SKM-1 treated with dmso at 0.1 percent for 144 hours (cell line): ENCODE data around the gene DHX40.
"Not testable (repeated sequence)": the region's sequence is repeated elsewhere in the genome, so short reads cannot be mapped to it uniquely, and the experiment has no call there.

Experiments
- DNase-seq: peaks from one replicate; lab custom pipeline; 2025; ENCODE audit not compliant: unreplicated experiment; lab: John Stamatoyannopoulos, UW

The DHX40 gene

DNA sequence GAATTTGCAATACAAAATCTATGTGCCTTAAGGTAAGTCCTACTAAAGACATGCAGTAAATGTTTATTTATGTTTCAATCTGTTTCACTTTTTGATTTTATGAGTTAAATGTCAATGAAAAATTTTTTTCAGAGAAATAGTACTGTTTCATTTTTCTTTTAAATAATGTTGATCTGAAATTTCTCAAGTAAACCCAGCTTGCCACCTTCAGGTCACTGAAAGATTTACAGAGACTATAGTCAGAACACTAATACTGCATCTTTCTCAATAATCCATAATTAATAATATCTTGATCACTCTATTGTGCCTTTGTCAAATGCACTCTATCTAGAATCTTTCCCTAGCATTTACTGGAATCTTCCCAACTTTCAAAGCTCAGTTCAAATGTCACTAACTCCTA lies 6.5 kb upstream of the DHX40 start:
- no peak for DNase-seq

DNA sequence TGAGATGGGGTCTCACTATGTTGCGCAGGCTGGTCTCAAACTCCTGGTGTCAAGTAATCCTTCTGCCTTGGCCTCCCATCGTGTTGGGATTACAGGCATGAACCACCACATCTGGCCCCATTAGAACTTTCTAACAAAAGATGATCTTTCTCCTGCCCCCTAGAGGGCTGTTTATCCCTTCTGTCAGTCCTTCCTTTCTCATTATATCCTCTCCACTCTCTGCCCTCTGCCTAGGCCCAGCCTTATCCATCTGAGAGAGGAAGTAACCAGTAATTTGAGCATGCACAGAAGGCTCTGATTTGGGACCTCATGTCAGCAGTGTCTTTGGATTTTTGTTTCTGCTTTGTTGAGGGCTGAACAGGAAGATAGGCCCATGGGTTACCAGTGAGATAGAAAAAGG lies 4.4 kb upstream of the DHX40 start:
- DNase-seq: peak; percentile 90

DNA sequence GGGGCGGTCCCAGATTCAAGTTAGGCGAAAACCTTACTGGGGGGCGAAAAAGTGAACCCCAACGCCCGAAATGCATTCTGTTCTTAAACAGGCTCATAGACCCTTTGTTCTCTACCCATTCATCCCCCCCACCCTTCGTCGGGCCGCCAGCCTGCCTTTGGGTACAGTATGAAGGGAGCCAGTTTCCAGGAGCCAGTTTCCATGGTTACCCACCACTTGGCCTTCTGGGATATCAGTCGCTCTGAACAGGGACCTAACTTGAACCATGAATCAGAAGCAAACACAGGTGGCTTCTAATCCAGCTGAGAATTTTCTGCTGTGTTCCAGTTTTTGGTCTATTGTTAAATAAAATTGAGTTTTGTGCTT lies 532 bp downstream of the DHX40 start:
- peak; percentile 41 for DNase-seq

- not testable (repeated sequence) for DNase-seq
Measured at GRCh38 chr17:59569151-59569550, 3.7 kb downstream of the DHX40 start.

DNA sequence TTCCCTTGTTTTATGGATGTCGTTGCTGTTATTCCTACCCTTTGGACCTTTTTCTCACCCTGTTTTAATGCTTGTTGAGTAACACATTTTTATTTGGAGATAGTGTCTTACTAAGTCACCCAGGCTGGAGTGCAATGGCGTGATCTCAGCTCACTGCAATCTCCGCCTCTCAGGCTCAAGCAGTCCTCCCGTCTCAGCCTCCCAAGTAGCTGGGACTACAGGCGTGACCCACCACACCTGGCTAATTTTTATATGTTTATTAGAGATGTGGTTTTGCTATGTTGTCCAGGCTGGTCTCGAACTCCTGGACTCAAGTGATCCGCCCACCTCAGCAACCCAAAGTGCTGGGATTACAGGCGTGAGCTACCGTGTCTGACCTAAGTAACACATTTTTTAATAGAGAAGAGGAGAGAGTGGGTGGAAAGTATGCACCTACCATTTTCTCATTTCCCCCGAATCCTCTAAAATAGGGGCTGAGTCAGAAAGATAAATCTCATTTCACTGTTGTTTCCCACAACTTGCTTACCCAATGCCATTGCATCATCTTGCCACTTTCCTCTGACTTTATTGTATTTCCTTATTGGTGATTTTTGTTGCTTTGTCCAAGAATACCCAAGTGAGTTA lies 7.0 kb downstream of the DHX40 start:
- DNase-seq: peak; percentile 23

- not testable (repeated sequence) for DNase-seq
Measured at GRCh38 chr17:59584168-59584567, 18.8 kb downstream of the DHX40 start.

DNA sequence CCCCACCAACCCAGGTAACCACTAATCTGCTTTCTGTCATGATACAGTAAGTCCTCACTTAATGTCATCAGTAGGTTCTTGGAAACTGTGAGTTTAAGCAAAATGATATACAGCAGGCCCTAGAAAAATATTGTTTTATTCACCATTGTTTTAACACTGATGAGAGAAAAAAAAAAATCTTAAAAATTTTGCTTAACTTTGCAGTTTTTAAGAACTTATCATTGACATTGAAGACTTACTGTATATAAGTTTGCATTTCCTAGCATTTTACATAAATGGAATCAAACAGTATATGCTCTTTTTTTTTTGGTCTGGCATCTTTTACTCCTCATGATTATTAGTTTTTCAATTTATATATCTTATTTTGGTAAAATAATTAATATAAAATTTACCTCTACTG lies 34.8 kb downstream of the DHX40 start:
- no peak for DNase-seq

DNA sequence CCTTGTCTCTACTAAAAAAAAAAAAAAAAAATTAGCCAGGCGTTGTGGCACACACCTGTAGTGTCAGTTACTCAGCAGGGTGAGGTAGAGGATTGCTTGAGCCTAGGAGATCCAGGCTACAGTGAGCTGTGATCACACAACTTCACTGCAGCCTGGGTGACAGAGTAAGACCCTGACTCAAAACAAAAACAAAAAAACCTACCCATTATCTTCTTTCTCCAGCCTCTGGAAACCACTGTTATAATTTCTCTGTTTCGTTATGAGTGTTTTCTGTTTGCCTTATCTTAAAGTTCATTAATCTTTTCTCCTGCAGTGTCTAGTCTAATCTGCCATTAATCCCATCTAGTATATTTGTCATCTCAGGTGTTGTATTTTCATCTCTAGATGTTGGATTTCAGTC lies 35.7 kb downstream of the DHX40 start:
- DNase-seq: no peak

GRCh38 chr17:59607061-59607460 lies 41.7 kb downstream of the DHX40 start:
- DNase-seq: no peak

GRCh38 chr17:59607817-59608403 lies 42.5 kb downstream of the DHX40 start:
- DNase-seq: peak; percentile 15

DNA sequence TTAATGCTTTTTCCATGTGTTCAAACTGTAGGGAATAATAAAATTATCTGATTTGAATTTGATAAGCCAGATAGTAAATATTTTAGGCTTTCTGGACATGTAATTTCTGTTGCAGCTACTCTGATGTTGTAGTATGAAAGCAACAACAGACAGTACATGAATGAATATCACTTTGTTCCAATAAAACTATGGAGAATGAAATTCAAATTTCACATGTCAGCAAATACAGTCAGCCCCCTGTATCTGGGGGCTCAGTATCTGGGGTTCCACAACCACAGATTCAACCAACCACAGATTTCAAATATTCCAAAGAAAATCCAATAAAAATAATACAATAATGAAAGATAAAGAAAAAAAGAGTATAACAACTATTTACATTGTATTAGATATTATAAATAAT lies 46.1 kb downstream of the DHX40 start:
- DNase-seq: no peak

GRCh38 chr17:59616253-59616920 lies 51.0 kb downstream of the DHX40 start:
- no peak for DNase-seq

- DNase-seq: no peak
Measured at GRCh38 chr17:59617156-59617732, 51.8 kb downstream of the DHX40 start.

DNA sequence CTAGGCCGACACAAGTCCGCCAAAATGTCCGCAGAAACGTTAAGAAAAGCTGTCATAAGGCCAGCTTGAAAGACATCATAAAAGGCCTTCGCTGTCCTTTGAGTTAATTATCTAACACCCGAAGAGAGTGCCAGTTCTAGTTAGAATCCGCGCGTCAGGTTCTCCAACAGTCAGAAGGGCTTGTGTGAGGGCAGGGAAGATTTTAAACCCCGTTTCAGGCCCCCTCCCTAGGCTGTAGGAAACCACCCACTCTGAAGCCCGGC lies 53.6 kb downstream of the DHX40 start:
- no peak for DNase-seq

- DNase-seq: peak; percentile 91
Measured at GRCh38 chr17:59619298-59620063, 54.1 kb downstream of the DHX40 start, which contains the start of gene CLTC. TSS of gene CLTC (plus strand) at chr17:59619895. CDS start at chr17:59620132, 237 bp downstream.

DNA sequence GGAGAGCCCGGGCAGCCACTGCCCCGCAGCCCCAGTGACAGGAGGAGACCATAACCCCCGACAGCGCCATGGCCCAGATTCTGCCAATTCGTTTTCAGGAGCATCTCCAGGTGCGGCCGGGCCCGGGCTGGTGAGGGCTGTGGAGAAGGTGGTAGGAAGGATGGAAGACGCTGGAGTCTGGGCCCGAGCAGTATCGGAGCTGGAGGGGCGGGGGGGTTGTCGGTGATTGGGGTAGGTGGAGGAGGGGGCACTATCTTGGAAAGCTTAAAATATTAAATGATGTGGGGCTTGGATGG lies 54.6 kb downstream of the DHX40 start:
- DNase-seq: no peak

GRCh38 chr17:59620518-59621259 lies 55.3 kb downstream of the DHX40 start:
- DNase-seq: peak; percentile 21

- DNase-seq: no peak
Measured at GRCh38 chr17:59621771-59622170, 56.4 kb downstream of the DHX40 start.

DNA sequence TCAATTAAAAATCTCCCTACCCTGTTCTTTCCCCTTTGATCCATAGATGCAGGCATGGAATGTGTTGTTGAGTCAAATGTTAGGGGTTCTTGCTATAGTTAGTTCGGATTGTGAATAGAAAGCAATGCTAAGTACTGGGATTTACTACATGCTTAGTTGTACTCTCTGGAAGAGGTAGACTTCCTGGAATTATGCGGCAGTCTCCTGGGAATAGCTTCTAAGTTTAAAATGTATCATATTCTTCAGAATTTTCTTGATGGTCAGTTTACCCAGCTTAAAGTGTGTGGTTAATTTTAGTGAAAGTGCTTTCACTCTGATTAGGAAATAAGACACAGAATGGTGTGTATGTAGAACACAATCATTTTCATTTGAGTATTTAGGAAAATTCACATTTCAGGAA lies 57.7 kb downstream of the DHX40 start:
- no peak for DNase-seq

DNA sequence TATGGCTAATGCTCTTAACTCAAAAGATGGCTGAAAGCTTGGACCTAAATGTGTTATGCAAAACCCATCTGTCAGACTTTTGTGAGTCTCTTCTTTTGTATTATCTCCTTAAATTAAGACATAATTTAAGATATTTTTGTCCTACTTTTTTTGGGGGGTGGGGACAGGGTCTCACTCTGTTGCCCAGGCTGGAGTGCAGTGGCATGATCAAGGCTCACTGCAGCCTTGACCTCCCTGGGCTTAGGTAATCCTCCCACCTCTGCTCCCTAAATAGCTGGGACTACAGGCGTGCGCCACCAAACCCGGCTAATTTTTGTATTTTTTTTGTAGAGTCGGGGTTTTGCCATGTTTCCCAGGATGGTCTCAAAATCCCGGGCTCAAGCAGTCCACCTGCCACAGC lies 61.3 kb downstream of the DHX40 start:
- no peak for DNase-seq

DNA sequence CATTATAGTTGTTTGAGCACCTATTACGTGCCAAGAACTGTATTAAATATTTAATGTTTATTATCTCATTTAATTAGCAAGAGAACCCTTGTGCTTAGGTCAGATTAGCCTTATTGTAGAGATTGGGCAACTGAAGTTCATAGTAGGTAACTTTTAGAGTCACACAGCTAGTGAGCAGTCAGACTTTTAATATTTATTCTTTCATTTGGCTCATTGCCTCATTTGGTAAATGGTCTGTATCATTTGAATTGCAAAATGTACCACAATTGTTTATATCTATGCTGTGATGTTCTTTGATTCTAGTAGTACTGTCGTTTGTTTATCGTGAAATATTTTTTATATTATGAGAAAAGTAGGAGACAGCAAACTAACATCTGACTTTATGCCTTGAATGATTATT lies 61.9 kb downstream of the DHX40 start:
- no peak for DNase-seq
